HepG2 (cell line): Measurements from ENCODE around the gene CPNE1. TPM values are rescaled to one million over a fixed set of nuclear protein-coding genes. Genes with fewer than 3 reads are reported as not detected.

ENCODE experiments used
- ZBTB38 ChIP-seq: sonication (generic); formaldehyde crosslinking; IDR thresholded peaks from 2 replicates; pipeline ENCODE4 v1.5.1; 2020; ENCODE audit warnings: mild to moderate bottlenecking, missing genetic modification reagents
- ZNF142 ChIP-seq: sonication (generic); formaldehyde crosslinking; IDR thresholded peaks from 2 replicates; pipeline ENCODE4 v1.4.0; 2020; ENCODE audit warnings: missing genetic modification reagents
- ZNF609 ChIP-seq: sonication (generic); formaldehyde crosslinking; IDR thresholded peaks from 2 replicates; pipeline ENCODE4 v1.4.0; 2020; ENCODE audit warnings: mild to moderate bottlenecking, missing genetic modification reagents, borderline replicate concordance
- ZNF775 ChIP-seq: sonication (generic); formaldehyde crosslinking; IDR thresholded peaks from 2 replicates; pipeline ENCODE4 v1.4.0; 2020; ENCODE audit warnings: missing genetic modification reagents, mild to moderate bottlenecking, moderate library complexity, borderline replicate concordance
- polyA plus RNA-seq, 8 experiments: library from polyadenylated mRNA; depleted of rRNA in 3 of 8; stranded (reverse) in 7 of 8; unstranded in 1 of 8; fragments of >200 nt; fragmentation: Illumina TruSeq in 4 of 8; extraction: Trizol in 4 of 8; gene quantifications; 2 replicates each; pipeline versions ENCODE4 v1.2.1 to v1.2.3, GENCODE V29; 2011 to 2016; ENCODE audit warnings: low read depth in 4 of 8, missing spikeins in 1 of 8, mixed read lengths in 1 of 8; ENCODE audit not compliant: insufficient read depth in 1 of 8
- total RNA-seq, 5 experiments: library from RNA; depleted of rRNA; stranded (reverse); fragments of >200 nt; fragmentation: Illumina TruSeq; extraction: Trizol; gene quantifications; 2 replicates each; pipeline ENCODE4 v1.2.3, GENCODE V29; 2016; ENCODE audit warnings: low read depth in 1 of 5
- TF ChIP-seq, protein P1 (sequence below): sonication (generic); formaldehyde crosslinking; IDR thresholded peaks from 2 replicates; pipeline ENCODE4 v1.4.0; 2020; ENCODE audit warnings: missing genetic modification reagents
- TF ChIP-seq, protein P2 (sequence below): sonication (generic); formaldehyde crosslinking; IDR thresholded peaks from 2 replicates; pipeline ENCODE4 v1.9.0; 2022; ENCODE audit warnings: low read depth, missing genetic modification reagents

The CPNE1 gene
- total and polyA plus RNA-seq, 2 of the 13 experiments (the other 11 are each of a cell fraction or from before 2014, with no cell fraction given): 408 to 431 TPM

DNA sequence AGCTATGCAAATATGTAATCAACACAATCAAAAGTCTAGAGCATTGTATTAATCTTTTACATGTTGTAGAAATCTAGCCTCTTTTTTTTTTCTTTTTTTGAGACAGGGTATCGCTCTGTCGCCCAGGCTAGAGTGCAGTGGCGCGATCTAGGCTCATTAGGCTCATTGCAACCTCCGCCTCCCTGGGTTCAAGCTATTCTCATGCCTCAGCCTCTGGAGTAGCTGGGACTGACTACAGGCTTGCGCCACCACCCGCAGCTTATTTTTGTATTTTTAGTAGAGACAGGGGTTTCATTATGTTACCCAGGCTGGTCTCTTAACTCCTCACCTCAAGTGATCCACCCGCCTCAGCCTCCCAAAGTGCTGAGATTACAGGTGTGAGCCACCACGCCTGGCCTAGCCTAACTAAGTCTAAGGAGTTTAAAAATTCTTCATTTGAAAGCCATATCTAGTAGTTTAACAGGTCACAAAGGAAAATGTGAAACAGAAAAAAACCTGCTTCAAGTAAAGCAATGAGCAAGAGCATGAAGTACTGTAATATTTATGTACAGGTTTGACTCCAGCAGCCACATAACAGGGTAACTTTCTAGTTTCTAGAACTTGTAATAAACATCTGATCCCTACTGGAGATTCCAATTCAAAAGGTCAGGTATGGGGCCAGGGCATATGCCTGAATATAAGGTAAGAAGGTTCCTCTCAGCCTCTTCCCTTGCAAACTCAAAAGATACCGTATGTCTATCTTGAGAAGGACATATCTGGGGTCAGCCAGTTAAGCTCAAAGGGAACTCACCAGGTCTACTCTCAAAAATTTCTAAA lies 4.4 kb downstream of the CPNE1 start (continued):
- TF ChIP-seq ZNF609 (CRISPR knock-in tag): 0 out of 2 replicates have a peak, but pooled peaks have one; percentile 13
- TF ChIP-seq ZNF775 (CRISPR knock-in tag): no peak
- 0 out of 2 replicates have a peak, but pooled peaks have one; percentile 22 for TF ChIP-seq ZNF142 (CRISPR knock-in tag)
- peak; percentile 59; the same call in 1 of the 2 replicates for TF ChIP-seq ZBTB38 (CRISPR knock-in tag)
- TF ChIP-seq, protein P1, sequence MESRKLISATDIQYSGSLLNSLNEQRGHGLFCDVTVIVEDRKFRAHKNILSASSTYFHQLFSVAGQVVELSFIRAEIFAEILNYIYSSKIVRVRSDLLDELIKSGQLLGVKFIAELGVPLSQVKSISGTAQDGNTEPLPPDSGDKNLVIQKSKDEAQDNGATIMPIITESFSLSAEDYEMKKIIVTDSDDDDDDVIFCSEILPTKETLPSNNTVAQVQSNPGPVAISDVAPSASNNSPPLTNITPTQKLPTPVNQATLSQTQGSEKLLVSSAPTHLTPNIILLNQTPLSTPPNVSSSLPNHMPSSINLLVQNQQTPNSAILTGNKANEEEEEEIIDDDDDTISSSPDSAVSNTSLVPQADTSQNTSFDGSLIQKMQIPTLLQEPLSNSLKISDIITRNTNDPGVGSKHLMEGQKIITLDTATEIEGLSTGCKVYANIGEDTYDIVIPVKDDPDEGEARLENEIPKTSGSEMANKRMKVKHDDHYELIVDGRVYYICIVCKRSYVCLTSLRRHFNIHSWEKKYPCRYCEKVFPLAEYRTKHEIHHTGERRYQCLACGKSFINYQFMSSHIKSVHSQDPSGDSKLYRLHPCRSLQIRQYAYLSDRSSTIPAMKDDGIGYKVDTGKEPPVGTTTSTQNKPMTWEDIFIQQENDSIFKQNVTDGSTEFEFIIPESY: peak; percentile 38; the same call in 1 of the 2 replicates
- TF ChIP-seq, protein P2, sequence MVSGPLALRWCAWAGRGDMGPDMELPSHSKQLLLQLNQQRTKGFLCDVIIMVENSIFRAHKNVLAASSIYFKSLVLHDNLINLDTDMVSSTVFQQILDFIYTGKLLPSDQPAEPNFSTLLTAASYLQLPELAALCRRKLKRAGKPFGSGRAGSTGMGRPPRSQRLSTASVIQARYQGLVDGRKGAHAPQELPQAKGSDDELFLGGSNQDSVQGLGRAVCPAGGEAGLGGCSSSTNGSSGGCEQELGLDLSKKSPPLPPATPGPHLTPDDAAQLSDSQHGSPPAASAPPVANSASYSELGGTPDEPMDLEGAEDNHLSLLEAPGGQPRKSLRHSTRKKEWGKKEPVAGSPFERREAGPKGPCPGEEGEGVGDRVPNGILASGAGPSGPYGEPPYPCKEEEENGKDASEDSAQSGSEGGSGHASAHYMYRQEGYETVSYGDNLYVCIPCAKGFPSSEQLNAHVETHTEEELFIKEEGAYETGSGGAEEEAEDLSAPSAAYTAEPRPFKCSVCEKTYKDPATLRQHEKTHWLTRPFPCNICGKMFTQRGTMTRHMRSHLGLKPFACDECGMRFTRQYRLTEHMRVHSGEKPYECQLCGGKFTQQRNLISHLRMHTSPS (CRISPR knock-in tag): no peak
- TF ChIP-seq, all 625 proteins: peak for 10
